HG03175 (cell line): ENCODE data around the gene OR52E1.

Experiments used
- ATAC-seq: cut with Tn5 transposase; IDR thresholded peaks from one replicate; pipeline ENCODE4 v1.9.1; 2021; ENCODE audit warnings: mild to moderate bottlenecking, moderate library complexity; ENCODE audit not compliant: unreplicated experiment

The OR52E1 gene

DNA sequence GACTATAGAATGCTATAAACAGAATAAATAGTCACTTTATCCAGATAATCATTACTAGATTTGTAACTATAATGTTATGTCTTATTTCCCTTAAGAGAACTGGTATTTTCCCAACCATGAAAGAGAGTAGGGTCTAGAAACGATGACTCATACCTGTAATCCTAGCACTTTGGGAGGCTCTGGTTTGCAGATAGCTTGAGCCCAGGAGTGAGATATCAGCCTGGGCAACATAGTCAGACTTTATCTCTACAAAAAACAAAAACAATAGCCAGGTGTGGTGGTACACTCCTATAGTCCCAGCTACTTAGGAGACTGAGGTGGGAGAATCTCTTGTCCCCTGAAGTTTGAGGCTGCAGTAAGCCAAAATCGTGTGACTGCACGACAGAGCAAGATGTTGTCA is 37.9 kb downstream of the OR52E1 start:
- no peak for ATAC-seq

- no peak for ATAC-seq
Measured at GRCh38 chr11:5115339-5115738, 46.0 kb downstream of the OR52E1 start.

DNA sequence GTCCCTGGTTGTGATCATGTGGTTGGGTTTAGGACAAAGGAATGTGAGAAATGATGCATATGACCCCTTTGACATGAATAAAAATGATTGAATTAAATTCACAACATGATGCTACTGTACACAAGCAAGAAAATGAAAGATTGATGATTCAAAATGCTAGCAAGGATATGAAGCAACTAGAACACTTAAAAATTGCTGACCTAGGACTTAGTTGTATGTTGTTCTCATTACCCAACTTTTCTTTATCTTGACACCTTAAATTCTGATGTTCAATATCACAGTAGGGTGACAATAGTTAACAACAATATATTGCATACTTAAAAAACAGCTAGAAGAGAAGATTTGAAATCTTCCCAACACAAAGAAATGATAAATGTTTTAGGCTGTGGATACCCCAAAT is 48.2 kb downstream of the OR52E1 start:
- no peak for ATAC-seq

DNA sequence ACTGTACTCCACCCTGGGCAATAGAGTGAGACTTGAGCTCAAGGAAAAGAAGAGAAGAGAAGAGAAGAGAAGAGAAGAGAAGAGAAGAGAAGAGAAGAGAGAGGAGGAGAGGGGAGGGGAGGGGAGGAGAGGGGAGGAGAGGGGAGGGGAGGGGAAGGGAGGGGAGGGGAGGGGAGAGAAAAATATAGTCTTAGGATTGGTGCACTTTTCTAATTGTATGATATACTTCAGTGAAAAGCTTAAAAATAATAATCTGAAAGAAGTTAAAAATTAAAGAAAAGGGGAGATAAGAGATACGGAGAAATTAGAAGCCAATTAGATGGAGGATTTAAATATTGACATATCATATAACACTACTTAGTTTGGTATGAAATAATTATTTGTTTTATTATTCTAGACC is 49.5 kb downstream of the OR52E1 start:
- ATAC-seq = no peak
